ENCODE measurements around the gene SHC3.

DNA sequence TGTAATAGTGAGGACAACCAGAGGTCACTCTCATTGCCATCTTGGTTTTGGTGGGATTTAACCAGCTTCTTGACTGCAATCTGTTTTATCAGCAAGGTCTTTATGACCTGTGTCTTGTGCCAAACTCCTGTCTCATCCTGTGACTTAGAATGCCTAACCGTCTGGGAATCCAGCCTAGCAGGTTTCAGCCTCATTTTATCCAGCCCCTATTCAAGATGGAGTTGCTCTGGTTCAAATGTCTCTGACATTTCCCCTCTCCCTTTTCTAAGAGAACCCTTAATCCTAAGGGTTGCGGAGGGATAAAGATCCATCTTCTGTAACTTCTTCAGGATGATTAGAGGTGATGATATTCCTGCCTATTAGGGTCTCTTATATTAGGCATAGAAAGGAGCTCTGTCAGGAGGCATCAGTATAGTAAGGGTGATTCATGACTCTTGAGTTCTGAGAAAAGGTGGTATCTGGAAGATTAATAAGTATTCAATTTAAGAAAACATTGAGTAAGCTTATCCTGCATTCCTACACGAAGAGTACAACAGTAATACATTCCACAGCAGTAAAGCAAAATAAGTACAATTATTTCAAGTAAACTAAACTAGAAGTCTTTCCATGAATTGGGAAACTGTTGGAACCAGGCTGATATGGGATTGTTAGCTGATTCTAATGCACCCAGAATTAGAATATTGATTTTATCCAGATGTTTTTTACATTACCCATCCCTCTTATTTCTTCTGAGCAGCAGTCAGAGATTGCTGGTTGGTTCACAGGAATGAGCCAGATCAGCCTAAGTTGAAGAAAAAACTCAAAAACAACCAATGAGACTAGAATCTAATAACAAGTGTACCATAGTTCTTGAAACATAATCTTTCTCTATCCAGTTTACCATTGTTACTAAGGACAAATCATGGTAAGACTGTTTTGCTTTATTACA is 39.9 kb downstream of the SHC3 start:
- TF ChIP-seq EZH2phosphoT487 (IDR thresholded peaks at IDR 0.05; ENCODE audit: insufficient read depth, low read depth) (no peak), EZH2 (IDR thresholded peaks at IDR 0.05; ENCODE audit: insufficient read depth, poor library complexity, severe bottlenecking) (no peak)
